Activated CD8-positive, alpha-beta memory T cell treated with anti-CD3 and anti-CD28 coated beads, Interleukin-2, amount 50 U/mL, for 4 hours (primary cell): ENCODE data around the gene DAP.
A peak's percentile ranks its signal among the peaks of the same experiment; 100 is the strongest.

Experiments
- DNase-seq: peaks from one replicate; pipeline ENCODE4 v3.0.0-alpha.2; 2020

Gene DAP

DNA sequence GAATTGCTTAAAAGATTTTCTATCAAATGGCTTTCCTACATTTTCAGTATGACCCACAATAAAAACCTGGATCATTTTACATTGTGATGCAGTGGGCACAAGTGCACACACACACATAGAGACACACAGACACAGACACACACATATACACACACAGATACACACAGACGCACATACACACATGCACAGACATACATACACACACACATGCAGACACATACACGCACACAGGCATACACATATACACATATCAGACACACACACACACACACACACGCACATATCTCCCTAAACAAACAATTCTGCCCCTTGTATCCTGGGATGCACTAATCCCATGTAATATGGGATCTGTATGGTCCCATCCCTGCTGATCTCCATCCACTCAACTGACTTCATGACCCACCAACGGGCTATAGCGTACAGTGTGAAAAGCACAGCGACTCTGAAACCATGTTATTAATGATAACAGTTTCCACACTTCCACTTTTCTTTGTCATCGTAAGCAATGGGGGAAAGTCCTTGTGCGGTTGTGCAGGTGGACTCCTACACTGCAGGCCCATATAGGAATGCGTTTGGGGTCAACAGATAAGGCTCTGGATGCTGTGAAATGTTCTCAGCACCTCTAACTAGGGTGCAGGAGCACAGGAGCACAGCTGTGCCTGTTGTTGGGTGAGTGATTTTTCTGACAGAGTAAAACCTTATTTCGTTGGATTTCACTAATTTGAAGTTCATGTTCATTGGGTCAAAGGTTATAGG is 52.7 kb downstream of the DAP start:
- DNase-seq = no peak

DNA sequence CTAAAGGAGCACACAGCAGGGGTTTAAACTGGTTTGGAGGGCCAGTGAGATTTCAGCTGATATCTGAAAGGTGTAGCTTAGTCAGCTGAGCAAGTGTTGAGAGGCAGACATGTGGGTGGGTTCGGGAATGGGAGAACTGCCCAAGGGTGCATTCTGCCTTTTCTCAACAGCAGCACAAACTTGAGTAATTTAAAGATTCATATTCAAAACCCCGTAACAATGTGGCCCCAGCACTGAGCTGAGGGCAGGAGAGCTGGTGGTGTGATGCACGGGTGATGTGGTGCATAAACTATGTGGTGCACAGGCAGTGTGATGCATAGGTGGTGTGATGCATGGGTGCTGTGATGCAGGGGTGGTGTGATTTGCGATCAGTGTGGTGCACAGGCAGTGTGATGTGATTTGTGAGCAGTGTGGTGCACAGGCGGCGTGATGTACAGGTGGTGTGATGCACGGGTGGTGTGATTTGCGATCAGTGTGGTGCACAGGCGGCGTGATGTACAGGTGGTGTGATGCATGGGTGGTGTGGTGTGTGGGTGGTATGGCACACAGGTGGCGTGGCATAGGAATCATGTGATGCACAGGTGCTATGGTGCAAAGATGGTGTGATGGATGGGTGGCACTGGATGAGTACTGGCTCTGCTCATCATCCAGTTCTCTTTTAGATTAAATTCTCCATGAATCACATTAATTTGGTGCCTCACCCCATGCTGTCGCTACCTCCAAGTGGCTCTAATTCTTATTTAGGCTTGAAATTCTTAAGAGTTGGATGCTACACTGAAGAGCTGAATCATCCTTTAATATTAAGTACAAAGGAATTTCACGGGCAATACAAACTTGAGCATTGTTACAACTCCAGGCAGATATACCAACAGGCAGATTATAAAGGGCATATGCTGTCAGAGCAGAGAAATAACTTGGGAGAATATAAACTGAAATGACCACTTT is 53.6 kb downstream of the DAP start:
- no peak for DNase-seq

DNA sequence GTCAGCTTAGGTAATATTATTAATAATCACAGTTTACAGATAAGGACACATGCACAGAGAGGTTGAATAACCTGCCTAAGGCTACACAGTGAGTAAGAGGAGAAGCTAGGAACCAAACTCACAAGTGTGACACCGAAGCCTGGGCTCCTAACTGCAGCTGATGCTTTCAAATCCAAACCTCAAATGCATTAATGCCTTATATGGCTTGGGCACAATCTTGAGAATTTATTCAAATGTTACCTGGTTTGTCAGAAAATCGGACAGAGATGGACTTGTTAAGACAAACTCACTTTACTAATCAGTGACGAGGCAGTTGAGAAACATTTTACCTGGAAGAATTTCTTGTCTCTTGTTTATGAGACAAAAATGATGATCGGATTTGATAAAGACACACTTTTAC is 54.7 kb downstream of the DAP start:
- DNase-seq = no peak

DNA sequence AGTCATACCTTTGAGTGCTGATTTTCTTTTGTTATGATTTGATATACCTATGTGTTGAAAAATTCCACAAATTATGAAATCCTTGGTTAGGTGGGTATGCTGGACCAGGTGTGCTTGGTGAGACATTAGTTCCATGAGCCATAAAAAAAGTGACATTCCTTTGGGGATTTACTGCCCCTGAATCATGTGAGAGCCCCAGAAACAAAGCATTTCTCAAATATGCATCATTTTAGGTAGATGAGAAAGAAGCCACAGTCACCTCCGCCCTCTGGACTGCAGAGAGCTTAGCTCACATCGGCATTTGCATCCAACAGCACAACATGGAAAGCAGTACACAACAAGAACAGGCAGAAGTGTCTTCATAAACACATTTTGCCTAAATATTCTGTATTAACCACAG is 55.3 kb downstream of the DAP start:
- DNase-seq = no peak

DNA sequence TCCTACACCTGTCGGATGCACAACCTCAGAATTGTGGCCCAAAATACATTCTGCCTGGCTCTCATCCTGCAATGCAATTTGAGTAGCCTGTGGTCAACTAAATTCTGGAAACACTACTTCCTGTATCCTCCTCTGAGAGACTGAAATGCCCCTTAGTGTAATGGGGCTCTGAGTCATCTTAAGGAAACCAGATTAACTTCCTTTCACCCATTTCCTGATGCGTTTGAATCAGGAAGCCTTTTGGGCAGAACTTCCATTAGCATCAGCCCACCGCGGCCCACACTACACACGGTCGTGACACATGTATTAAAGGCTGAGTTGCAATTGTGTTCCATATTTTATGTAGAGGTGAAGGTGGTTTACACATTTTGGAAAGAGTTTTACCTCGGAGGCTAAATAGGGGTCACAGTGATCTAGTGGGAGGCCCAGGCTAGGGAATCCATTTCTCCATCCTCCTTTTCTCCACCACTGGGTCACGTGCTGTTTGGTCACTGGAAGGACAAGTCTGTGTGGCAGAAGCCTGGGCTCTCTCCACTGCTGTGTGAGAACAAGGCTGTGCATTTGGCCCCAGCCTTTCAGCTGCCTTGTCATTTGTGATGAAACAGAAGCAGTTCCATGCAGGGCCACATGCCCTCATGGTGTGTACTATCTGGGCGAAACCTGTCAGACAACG is 55.9 kb downstream of the DAP start:
- DNase-seq = peak; percentile 25

DNA sequence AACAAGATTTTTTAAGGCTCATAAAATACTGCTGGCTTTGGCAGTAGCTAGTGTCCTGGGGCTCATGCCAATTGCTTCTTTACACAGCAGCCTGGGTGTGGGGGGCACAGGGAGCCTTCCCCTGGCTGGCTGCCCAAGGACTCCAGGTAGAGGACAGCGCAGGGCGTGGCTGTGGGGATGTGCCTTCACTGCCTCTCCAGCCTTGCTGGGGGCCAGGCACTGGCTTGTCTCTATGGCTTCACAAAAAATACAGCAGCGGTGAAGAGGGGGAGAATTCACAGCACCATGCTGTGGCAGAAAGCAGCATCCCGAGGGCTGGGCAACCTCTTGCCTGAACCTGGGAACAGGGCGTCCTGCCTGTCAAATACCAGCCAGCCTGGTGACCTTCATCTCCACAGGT is 57.4 kb downstream of the DAP start:
- no peak for DNase-seq

DNA sequence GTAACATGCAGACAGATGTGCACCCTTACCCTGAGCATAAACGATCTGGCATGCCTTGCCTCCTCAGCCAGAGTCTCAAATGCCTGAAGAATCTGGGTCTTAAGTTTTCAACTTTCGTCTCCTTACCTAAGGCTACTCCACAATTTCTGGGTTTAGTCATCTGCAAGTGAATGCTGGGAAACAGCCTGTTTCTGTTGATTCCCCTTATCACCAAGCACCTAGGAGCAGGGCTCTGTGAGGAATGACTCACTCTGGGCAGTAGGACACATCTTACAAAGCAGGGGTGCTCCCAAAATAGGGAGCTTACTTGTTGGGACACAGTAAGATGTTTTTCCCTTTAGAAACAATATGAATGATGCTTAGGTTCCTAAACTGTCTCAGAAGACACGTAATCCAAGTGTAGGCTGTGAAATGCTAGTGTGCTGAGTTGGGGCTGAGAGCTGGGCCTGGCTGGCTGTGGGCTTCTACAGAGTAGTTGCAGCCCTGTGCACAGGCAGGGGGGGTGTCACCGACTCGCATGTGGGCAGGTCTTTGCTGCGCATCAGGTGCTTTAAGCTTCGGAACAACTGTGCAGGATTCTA is 58.0 kb downstream of the DAP start:
- no peak for DNase-seq

DNA sequence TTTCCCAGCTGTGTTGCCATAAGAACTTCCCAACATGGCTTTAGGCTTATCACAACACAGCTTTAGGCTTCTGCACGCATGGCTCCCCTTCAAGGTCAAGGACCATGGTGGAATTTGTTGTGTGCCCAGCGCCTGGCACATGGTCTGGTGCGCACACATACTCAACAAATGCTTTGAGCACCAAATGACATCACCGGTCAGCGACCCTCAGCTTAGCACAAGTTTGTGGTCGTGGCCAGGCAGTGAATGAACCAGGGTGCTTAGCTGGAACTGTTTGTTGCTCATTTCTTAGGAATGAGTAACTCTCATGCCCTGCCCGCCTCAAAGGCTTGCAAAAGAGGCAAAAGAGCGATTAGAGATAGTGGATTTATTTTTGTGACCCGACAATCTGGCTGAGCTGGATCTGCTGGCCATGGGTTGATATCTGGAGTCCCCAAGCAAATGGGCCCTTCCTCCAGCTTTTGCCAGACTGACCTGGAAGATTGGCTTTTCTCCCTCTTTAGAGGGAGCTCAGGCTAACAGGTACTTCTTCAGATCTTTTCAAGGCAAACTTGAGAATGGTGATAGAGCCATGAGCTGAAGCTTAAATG is 58.9 kb downstream of the DAP start:
- DNase-seq = no peak

DNA sequence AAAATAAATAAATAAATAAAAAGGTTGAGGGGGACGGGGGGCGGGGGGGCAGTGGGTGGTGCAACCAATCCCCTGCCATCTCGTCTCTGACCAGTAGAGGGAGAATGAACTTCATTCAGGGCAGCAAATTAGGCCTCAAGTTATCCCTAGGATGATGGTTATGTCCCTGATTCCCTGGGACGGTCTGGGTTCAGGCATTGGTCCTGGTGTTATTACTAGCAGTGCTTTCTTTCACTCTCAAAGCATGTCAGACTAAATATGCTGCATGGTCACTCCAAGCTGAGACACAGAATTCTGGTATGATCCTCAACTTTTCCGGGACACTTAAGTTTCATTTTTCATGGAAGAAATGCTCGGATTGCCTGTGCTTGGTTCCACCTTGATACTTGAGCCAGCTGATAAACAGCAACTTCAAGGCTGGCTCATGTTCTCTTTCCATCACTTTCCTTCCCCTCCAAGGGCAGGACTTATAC is 59.4 kb downstream of the DAP start:
- peak; percentile 24 for DNase-seq

DNA sequence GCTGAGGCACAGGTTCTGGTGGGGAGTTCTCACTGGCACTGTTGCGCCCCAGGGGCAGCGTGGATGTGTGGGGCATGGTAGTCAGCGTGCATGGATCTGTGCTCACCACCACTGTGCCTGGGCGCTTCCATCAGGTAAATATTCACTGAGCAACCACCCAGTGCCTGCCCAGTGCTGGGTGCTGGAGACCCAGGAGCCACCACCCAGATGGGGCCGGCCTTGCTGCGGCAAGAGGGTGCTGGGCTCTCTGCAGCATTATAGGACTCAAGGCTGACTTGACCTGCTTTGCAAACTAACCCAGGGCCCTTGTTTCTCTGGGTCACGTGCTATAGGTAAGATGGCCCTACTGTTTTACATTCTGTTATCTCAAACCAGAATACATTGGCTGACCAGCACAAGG is 60.5 kb downstream of the DAP start:
- no peak for DNase-seq

DNA sequence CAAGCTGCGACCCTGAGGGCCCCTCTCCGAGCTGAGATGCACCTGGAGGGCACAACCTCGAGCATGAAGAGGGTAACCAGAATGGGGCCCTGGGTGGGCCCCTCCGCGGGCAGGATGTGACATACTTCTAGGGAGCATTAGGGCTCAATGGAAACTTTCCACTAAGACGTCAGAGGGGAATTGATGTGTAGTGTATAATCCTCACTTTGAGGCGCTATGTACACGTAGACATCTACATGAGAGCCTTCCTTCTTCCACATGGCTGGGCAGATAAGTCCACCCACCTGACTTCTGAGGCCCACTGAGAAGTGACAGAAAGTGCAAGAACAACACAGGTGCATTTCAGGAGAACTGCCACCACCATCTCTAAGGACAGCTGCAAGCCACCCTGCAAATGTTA is 61.0 kb downstream of the DAP start:
- DNase-seq = no peak

DNA sequence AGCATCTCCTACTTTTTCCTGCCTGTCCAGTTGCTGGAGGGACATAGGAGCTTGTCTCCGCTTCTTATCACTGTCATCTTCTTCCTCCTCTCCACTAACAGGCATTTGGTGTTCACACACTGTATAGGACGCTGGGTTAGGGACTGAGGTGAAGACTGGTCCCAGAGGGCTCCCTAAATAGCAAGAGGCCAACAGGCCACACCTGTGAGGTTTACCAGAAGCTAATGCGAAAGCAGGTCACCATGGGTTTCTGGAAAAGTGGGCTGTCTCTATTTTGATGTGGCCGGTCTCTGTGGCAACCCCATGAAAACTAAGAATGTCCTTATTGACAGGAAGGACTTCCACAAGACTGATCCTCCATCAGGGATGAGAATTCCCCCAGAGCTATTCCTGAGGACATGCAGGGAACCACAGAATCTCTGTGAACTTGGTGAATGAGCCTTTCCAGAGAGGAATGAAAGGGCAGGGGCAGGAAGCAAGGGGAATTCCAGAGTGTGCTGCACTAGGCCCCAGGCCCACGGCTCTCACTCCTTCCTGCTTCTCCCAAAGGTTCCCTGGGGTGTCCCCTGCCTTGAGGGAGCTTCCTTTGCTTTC is 61.7 kb downstream of the DAP start:
- DNase-seq = no peak

DNA sequence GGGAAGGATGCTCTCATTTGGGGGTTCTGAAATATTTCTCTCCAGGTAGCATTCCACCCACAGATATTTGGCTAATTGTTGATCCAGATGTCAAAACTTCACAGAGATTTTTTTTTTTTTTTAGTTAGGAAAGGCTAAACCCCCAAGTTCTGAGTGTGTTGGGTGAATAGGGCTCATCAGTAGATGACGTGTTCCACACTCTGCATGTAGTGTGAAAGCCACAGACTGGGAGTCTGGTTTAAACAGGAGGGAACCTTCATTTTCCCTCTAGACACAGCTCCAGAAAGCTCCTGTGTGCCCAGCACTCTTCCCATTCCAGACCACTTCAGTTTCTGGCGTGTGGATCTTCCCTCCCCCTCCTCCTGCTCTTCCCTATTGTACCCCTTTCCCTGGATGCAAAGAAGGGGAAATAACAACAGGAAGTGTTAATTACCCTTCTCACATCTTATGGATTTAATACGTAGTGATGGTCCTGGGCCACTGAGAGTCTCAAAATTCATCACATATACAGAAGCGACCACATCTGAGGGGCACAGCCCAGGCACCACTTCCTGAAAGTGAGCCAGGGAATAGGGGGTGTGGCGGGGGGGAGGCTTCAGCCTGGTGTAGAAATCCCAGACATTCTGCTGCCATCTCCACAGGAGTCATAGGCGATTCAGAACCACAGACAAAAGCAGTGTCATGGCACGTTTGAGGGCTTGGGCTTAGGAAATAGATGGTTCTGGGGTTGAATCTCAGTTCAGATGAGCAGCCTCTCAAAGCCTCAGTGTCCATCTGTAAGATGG is 65.1 kb downstream of the DAP start:
- DNase-seq = no peak

DNA sequence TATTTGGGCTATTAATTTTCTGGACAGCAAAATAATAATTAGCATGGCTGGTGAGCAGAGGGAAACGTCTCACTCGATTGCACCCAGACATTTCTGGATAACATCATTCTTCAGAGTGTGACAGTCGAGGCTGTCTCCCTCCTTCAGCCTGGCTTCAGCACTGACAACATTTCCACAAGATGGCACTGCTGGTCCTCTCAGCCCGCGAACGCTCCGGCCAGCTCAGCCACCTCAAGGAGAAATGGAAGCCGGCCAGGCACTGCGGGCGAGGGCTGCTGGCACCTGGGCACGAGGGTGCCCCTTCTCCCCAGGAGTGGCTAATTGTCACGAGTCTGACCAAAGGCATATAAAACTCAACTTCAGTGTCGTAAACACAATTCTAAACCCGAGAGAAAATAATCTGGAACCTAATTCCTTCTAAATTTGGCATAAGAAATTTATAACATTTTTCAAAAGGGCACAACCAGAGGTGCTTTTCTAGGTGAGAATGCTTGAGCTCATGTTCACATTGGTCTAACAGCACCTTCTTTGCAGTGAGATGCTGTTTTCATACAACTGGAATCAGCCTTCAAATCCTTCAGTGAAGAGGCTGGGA is 65.9 kb downstream of the DAP start:
- peak; percentile 24 for DNase-seq

DNA sequence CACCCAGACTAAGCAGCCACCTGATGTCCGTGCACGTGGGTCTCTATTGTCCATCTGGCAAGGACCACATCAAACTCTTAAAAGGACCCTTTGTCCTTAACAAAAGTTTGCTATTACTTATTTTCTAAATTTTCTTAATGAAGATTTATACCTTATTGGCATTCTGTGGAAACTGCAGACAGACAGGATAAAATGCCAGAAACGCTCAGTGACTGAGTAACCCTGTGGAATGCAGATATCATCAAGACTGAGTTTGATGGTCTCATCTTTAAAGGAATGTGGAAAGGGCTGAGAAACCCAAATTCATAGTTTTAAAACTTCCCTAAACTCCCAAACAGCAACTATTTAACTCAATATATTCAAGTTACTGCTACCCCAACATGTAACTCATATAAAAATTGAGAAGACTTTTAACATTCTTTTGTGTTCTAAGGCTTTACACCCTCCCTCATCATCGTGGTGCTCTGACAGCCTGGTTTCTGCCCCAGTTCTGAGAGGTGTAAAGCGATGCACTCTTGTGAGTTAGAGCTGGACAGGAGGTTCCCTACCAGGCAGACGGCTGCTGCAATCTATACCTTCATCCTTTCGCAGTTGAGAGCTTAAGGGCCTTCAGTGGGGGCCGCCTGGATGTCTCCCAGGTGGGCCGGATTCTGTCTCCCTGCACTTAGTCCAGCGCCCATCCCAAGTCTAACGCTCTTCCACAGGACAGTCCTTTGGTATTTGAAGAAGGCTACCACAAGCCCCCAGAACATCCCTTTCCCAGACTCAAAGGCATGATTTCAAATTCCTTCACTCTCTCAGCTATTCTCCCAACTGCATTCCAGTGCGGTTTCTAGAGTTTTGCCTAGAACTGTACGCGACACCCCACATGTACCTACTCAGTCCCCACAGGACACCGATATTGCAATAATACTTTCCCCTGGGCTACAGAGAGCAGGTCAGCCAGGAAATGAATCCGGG is 68.9 kb downstream of the DAP start:
- no peak for DNase-seq

DNA sequence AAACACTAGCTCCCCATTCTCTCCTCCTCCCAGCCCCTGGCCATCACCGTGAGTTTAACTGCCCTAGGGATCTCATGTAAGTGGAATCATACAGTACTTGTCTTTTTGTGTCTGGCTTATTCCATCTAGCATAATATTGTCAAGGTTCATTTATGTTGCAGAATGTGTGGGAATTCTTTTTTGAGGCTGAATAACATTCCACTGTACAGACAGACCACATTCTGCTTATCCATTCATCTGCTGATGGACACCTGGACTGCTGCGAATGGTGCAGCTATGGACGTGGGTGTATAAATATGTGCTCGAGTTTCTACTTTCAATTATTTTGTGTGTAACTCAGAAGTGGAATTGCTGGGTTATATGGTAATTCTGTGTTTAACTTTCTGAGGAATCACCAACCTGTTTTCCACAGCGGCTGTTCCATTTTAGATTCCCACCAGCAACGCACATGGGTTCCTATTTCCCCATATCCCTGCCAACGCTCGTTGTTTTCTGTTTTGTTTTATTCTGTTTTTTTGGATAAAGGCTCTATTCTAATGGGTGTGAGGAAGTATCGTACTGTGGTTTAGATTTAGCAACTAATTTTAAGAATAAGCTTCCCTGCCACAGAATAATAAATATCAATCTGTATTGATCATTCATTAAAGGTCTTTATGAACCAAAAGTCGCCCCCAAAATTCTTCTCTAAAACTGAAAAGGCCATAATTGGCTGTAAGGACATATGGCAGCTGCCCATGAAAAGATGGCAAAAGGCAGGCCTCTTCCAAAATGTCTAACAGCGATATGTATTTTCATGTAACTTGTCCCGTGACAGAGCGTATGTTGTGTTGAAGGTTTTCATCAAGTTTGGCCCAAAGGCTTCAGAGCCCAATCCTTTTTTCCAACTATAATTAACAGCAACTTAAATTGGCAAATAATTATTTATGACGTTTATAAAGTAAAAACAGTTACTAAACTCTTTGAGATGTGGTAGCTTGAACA is 70.3 kb downstream of the DAP start:
- DNase-seq = no peak

DNA sequence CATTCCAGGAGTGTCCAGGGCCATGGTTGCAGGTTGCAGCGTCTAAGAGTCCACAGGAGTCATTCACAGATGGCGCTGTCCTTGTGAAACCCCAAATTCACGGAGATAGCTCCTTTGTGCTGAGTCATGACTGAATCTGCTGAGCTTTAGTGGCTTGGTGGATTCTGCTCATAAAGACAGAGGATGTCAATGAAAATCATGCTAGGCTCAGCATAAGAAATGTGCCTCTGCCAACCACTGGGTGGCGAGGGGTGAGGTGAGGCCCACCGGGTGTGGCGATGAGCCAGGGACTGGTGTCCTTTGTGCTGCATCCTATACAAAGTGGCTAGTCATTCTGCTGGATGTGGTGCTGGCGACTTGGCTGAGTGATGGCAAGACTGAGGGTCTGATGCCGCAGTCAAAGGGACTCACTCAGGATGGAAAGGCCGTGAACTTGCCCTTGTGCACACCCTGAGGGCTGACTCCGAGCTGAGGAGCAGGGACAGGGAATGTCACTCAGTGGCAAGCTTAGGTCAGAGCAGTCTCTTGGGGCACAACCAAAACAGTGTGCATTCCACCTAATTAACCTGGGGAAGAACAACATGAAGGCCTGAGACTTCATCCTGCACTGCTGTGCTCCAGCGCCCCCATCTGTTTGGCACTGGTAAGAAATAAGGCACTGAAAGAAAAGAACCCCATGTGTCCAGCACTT is 71.5 kb downstream of the DAP start:
- no peak for DNase-seq

DNA sequence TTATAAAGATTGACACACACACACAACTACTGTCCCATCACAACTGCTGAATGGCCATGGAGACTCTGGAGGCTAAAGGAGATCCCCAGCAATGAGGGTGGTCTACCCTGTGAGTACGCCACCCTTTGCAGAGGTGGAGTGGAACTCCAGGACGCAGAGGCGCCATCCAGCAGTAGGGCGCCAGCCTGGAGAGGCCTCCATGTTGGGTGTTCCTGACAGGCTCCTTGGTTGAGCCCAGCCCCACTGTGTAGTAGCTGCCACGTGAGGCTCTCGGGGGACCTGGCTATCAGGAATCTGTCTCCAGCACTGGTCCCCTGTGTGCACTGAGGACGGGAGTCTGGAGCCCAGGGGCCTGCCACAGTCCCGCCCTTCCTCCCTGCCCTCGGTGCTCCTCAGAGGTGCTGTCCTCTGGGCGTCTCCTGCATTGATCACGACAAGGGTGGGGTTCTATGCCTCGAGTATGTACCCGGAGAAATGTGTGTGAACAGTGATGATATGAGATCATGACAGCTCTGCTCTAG is 72.3 kb downstream of the DAP start:
- no peak for DNase-seq
